GM12878 (cell line): Measurements from ENCODE around the gene C14orf93. TPM values are rescaled to one million over a fixed set of nuclear protein-coding genes. Genes with fewer than 3 reads are reported as not detected.

Source experiments
- CHD2 ChIP-seq: IDR thresholded peaks from 2 replicates; pipeline ENCODE4 v1.6.1; 2011; ENCODE audit warnings: low read depth, low read length, improper control_type of control experiment, borderline replicate concordance
- EGR1 ChIP-seq, 2 experiments: IDR thresholded peaks; 1 replicate in 1 of 2; 2 replicates in 1 of 2; pipeline ENCODE4 v1.6.1; 2011 to 2012; ENCODE audit warnings: low read depth in 2 of 2, low read length in 2 of 2, borderline replicate concordance in 1 of 2, mild to moderate bottlenecking in 1 of 2, moderate library complexity in 1 of 2
- FOXM1 ChIP-seq: IDR thresholded peaks from 2 replicates; pipeline ENCODE4 v1.6.1; 2012; ENCODE audit warnings: low read depth, mild to moderate bottlenecking, inconsistent platforms, low read length, moderate library complexity
- HDAC6 ChIP-seq: fragments of 200-600 bp; sonication (generic); IDR thresholded peaks from one replicate; pipeline ENCODE4 v1.8.0; 2017; ENCODE audit warnings: antibody characterized with exemption; ENCODE audit not compliant: unreplicated experiment
- IKZF2 ChIP-seq, 2 experiments: fragments of 450-650 bp; IDR thresholded peaks; 2 replicates each; pipeline ENCODE4 v1.6.1; 2017; ENCODE audit warnings: mild to moderate bottlenecking in 2 of 2, moderate library complexity in 2 of 2
- JUNB ChIP-seq: IDR thresholded peaks from 2 replicates; pipeline ENCODE4 v1.6.1; 2016; ENCODE audit warnings: antibody characterized with exemption, mild to moderate bottlenecking
- LARP7 ChIP-seq: fragments of 450-650 bp; IDR thresholded peaks from 2 replicates; pipeline ENCODE4 v1.6.1; 2017; ENCODE audit warnings: mild to moderate bottlenecking
- MEF2B ChIP-seq: fragments of 450-650 bp; IDR thresholded peaks from 2 replicates; pipeline ENCODE4 v1.6.1; 2018; ENCODE audit warnings: mild to moderate bottlenecking, moderate library complexity; ENCODE audit not compliant: partially characterized antibody, poor library complexity, severe bottlenecking
- MYB ChIP-seq: fragments of 150-350 bp; IDR thresholded peaks from 2 replicates; pipeline ENCODE4 v1.6.1; 2014; ENCODE audit warnings: mild to moderate bottlenecking, low read depth, low read length, borderline replicate concordance
- NFYA ChIP-seq: IDR thresholded peaks from 2 replicates; pipeline ENCODE4 v1.6.1; 2011; ENCODE audit warnings: low read depth, mild to moderate bottlenecking, low read length, improper control_type of control experiment, borderline replicate concordance
- PAX8 ChIP-seq: fragments of 450-650 bp; IDR thresholded peaks from 2 replicates; pipeline ENCODE4 v1.6.1; 2017; ENCODE audit warnings: mild to moderate bottlenecking, moderate library complexity
- RCOR1 ChIP-seq: conservative IDR thresholded peaks from 2 replicates; pipeline ENCODE4 v1.6.1; 2012; ENCODE audit warnings: low read depth, low read length, improper control_type of control experiment
- SIX5 ChIP-seq: IDR thresholded peaks from 2 replicates; pipeline ENCODE4 v1.6.1; 2011; ENCODE audit warnings: mild to moderate bottlenecking, low read depth, low read length, moderate library complexity; ENCODE audit not compliant: severe bottlenecking
- TCF7 ChIP-seq: IDR thresholded peaks from 2 replicates; pipeline ENCODE4 v1.6.1; 2014; ENCODE audit warnings: antibody characterized with exemption, borderline replicate concordance
- WRNIP1 ChIP-seq: IDR thresholded peaks from 2 replicates; pipeline ENCODE4 v1.6.1; 2011; ENCODE audit warnings: low read depth, low read length, improper control_type of control experiment, borderline replicate concordance
- YBX1 ChIP-seq: fragments of 450-650 bp; IDR thresholded peaks from 2 replicates; pipeline ENCODE4 v1.6.1; 2016; ENCODE audit warnings: antibody characterized with exemption
- polyA plus RNA-seq, 11 experiments: library from polyadenylated mRNA; depleted of rRNA in 4 of 11; unstranded in 6 of 11; stranded (reverse) in 5 of 11; fragments of >200 nt; fragmentation: Nextera tagmentation in 4 of 11; fragmentation: Illumina TruSeq in 1 of 11; extraction: Ambion mirVana in 4 of 11; extraction: Trizol in 1 of 11; gene quantifications; 1 replicate in 1 of 11; 2 replicates in 10 of 11; pipeline versions ENCODE4 v1.2.1 to v1.2.3, GENCODE V29; 2011 to 2016; ENCODE audit warnings: inconsistent platforms in 2 of 11, missing spikeins in 2 of 11, low read depth in 1 of 11
- total RNA-seq, 4 experiments: library from RNA; depleted of rRNA in 3 of 4; stranded (reverse); fragments of >200 nt in 3 of 4; fragmentation: Illumina TruSeq in 1 of 4; extraction: Trizol in 1 of 4; gene quantifications; 2 replicates each; pipeline versions ENCODE4 v1.2.1 to v1.2.3, GENCODE V29; 2013 to 2021
- TF ChIP-seq, protein P1 (sequence below): fragments of 450-650 bp; formaldehyde crosslinking; IDR thresholded peaks from 2 replicates; pipeline ENCODE4 v1.4.0; 2020; ENCODE audit warnings: mild to moderate bottlenecking, moderate library complexity
- TF ChIP-seq, protein P2 (sequence below): fragments of 450-650 bp; IDR thresholded peaks from 2 replicates; pipeline ENCODE4 v1.6.1; 2017; ENCODE audit warnings: low read depth, mild to moderate bottlenecking, moderate library complexity
- TF ChIP-seq, protein P3 (sequence below): fragments of 450-650 bp; conservative IDR thresholded peaks from 2 replicates; pipeline ENCODE4 v1.6.1; 2017; ENCODE audit warnings: mild to moderate bottlenecking, moderate library complexity

The C14orf93 gene
- total and polyA plus RNA-seq, 10 of the 15 experiments (the other 5 are each of a cell fraction or from before 2014, with no cell fraction given) = 1.8 to 13.9 (median 10.2) TPM

DNA sequence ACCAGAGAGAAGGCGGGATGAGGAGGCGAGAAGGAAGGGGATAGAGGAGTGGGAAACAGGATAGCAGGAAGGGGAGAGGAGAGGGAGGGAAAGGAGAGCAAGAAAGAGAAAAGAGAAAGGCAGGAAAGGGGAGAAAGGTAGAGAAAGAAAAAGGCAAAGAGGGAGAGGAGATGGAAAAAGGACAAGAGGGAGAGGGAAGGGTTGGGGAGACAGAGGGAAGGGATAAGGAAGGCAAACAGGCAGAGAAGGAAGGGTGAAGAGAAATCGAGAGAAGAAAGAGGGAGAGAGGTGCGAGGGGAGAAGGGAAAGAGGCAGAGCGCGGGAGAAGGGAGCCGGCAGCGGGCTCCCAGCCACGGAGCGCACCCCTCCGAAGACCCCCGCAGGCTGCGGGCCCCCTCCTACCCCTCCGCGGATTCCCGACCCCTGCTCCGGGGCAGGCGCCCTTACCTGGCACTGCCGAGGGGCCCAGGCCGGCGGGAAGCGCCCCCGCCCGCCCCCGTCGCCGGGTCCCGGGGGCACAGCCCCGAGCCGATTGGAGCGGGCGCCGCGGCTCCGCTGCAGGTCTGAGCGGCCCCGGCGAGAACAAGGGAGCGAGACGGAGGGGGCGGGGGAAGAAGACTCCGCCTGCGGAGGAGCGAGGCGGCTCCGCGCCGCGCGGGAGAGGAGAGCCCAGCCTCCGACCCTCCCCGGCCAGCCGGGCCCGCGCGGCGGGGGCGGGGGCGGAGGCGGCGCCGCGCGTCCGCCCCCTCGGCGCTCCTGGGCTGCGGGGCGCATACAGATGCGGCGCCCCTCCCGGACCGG, 47.2 kb upstream of the C14orf93 start, which contains the start of gene CDH24 (continued):
- TF ChIP-seq, protein P1, sequence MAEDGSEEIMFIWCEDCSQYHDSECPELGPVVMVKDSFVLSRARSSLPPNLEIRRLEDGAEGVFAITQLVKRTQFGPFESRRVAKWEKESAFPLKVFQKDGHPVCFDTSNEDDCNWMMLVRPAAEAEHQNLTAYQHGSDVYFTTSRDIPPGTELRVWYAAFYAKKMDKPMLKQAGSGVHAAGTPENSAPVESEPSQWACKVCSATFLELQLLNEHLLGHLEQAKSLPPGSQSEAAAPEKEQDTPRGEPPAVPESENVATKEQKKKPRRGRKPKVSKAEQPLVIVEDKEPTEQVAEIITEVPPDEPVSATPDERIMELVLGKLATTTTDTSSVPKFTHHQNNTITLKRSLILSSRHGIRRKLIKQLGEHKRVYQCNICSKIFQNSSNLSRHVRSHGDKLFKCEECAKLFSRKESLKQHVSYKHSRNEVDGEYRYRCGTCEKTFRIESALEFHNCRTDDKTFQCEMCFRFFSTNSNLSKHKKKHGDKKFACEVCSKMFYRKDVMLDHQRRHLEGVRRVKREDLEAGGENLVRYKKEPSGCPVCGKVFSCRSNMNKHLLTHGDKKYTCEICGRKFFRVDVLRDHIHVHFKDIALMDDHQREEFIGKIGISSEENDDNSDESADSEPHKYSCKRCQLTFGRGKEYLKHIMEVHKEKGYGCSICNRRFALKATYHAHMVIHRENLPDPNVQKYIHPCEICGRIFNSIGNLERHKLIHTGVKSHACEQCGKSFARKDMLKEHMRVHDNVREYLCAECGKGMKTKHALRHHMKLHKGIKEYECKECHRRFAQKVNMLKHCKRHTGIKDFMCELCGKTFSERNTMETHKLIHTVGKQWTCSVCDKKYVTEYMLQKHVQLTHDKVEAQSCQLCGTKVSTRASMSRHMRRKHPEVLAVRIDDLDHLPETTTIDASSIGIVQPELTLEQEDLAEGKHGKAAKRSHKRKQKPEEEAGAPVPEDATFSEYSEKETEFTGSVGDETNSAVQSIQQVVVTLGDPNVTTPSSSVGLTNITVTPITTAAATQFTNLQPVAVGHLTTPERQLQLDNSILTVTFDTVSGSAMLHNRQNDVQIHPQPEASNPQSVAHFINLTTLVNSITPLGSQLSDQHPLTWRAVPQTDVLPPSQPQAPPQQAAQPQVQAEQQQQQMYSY (CRISPR knock-in tag) = no peak
- TF ChIP-seq NFYA (no peak), YBX1 (0 out of 2 replicates have a peak, but pooled peaks have one; percentile 62), JUNB (no peak), LARP7 (no peak), MYB (no peak), RCOR1 (no peak), PAX8 (no peak), CHD2 (no peak), MEF2B (no peak), WRNIP1 (no peak), SIX5 (no peak), TCF7 (no peak), HDAC6 (no peak), IKZF2 (IDR thresholded peaks at IDR 0.05) (peak; percentile 14 to 19; a peak in 2 of 4 replicates), EGR1 (IDR thresholded peaks at IDR 0.05; ENCODE audit: borderline replicate concordance in 1 of 2, low read depth in 2 of 2, low read length in 2 of 2) (peak in 1 of 2 experiments; percentile 85; a peak in 2 of 3 replicates), FOXM1 (no peak)
- TF ChIP-seq, protein P2, sequence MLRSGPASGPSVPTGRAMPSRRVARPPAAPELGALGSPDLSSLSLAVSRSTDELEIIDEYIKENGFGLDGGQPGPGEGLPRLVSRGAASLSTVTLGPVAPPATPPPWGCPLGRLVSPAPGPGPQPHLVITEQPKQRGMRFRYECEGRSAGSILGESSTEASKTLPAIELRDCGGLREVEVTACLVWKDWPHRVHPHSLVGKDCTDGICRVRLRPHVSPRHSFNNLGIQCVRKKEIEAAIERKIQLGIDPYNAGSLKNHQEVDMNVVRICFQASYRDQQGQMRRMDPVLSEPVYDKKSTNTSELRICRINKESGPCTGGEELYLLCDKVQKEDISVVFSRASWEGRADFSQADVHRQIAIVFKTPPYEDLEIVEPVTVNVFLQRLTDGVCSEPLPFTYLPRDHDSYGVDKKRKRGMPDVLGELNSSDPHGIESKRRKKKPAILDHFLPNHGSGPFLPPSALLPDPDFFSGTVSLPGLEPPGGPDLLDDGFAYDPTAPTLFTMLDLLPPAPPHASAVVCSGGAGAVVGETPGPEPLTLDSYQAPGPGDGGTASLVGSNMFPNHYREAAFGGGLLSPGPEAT = no peak
- TF ChIP-seq, protein P3, sequence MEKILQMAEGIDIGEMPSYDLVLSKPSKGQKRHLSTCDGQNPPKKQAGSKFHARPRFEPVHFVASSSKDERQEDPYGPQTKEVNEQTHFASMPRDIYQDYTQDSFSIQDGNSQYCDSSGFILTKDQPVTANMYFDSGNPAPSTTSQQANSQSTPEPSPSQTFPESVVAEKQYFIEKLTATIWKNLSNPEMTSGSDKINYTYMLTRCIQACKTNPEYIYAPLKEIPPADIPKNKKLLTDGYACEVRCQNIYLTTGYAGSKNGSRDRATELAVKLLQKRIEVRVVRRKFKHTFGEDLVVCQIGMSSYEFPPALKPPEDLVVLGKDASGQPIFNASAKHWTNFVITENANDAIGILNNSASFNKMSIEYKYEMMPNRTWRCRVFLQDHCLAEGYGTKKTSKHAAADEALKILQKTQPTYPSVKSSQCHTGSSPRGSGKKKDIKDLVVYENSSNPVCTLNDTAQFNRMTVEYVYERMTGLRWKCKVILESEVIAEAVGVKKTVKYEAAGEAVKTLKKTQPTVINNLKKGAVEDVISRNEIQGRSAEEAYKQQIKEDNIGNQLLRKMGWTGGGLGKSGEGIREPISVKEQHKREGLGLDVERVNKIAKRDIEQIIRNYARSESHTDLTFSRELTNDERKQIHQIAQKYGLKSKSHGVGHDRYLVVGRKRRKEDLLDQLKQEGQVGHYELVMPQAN = 0 out of 2 replicates have a peak, but pooled peaks have one; percentile 35
